ENCODE results near the gene TOR3A.

Gene TOR3A

GRCh38 chr1:179121159-179121938 is 39.5 kb downstream of the TOR3A start:
- TF ChIP-seq CTCF (IDR thresholded peaks at IDR 0.05): peak; percentile 82

- TF ChIP-seq CTCF (IDR thresholded peaks at IDR 0.05): no peak
Measured at GRCh38 chr1:179124873-179125272, 43.0 kb downstream of the TOR3A start.

GRCh38 chr1:179126338-179127060 is 44.6 kb downstream of the TOR3A start:
- TF ChIP-seq CTCF (IDR thresholded peaks at IDR 0.05): no peak

- no peak for TF ChIP-seq CTCF (IDR thresholded peaks at IDR 0.05)
Measured at GRCh38 chr1:179127163-179127895, 45.5 kb downstream of the TOR3A start.

GRCh38 chr1:179128520-179128919 is 46.6 kb downstream of the TOR3A start:
- TF ChIP-seq CTCF (IDR thresholded peaks at IDR 0.05): no peak; the same call in 1 of the 2 replicates

GRCh38 chr1:179129702-179130473 is 48.0 kb downstream of the TOR3A start:
- no peak for TF ChIP-seq CTCF (IDR thresholded peaks at IDR 0.05)
